ENCODE results near the gene C5orf46. TPM values are rescaled to one million over a fixed set of nuclear protein-coding genes. Genes with fewer than 3 reads are reported as not detected.

Gene C5orf46
- total and polyA plus RNA-seq, 2 donors (not counting 3 experiments of a cell fraction or from before 2014, with no cell fraction given): 0.66 TPM; not detected in 1

GRCh38 chr5:147918899-147919298 lies 12.6 kb upstream of the C5orf46 start:
- no TSS peak for BruUV-seq (replicated peaks)
- intact Hi-C loops (cut with micrococcal nuclease) (no loop called here), dilution Hi-C loops (cut with MboI; ENCODE audit: extremely low pct_ligation_motif_present, low sequenced_read_pairs) (no loop called here)
- H3K79me2 ChIP-seq (ENCODE audit: control insufficient read depth, insufficient read depth, low read length): no peaks in the 10 kb centered on the region
- H2AFZ ChIP-seq (ENCODE audit: low read depth, low read length): no peak overlapping the region
- H3K36me3 ChIP-seq (ENCODE audit: control insufficient read depth in 2 of 2, extremely low read depth in 1 of 2, insufficient read depth in 2 of 2, low read length in 2 of 2): no peaks in the 10 kb centered on the region
- H3K27me3 ChIP-seq (ENCODE audit: control insufficient read depth in 2 of 2, insufficient read depth in 2 of 2, low read length in 2 of 2): no peaks in the 10 kb centered on the region
- FAIRE-seq: no peak
- H3K27ac ChIP-seq (ENCODE audit: insufficient read depth, low read depth, low read length): no peak overlapping the region
- H3K9ac ChIP-seq (replicated peaks; ENCODE audit: extremely low read depth, insufficient read depth, low read length): no peak overlapping the region
- H3K4me3 ChIP-seq (replicated peaks in 1 of 3; ENCODE audit: insufficient read depth in 1 of 3, low read depth in 1 of 3, low read length in 3 of 3): no peak overlapping the region
- TF ChIP-seq CTCF (IDR thresholded peaks at IDR 0.05; ENCODE audit: extremely low read depth in 1 of 2, insufficient read depth in 1 of 2, low read depth in 1 of 2, low read length in 2 of 2) (no peak), POLR2AphosphoS5 (IDR thresholded peaks at IDR 0.05; ENCODE audit: insufficient read depth, low read depth, low read length) (no peak), JUN (IDR thresholded peaks at IDR 0.05; ENCODE audit: borderline replicate concordance, insufficient read depth, insufficient read length, low read depth) (no peak), EZH2 (IDR thresholded peaks at IDR 0.05; ENCODE audit: borderline replicate concordance, low read depth, low read length, severe bottlenecking) (no peak), GATA2 (IDR thresholded peaks at IDR 0.05; ENCODE audit: insufficient read depth, insufficient read length, low read depth, low read length) (no peak), FOS (IDR thresholded peaks at IDR 0.05; ENCODE audit: borderline replicate concordance, insufficient read depth, low read length) (no peak), MAX (IDR thresholded peaks at IDR 0.05; ENCODE audit: insufficient read depth, insufficient read length) (no peak), MYC (IDR thresholded peaks at IDR 0.05; ENCODE audit: low read depth, low read length) (no peak)
- no peak overlapping the region for H3K4me2 ChIP-seq (ENCODE audit: insufficient read depth, low read length)
- no peak for DNase-seq (ENCODE audit: low read depth, low spot score)
- ChIA-PET POLR2A (no interaction called here), CTCF (interaction anchor here (0.7 to 2.4 kb wide), 2 partner anchors 32 to 41 kb away, joined by 4 to 7 read pairs; no protein-coding TSS in a partner anchor)
- H3K9me1 ChIP-seq (replicated peaks; ENCODE audit: control insufficient read depth, extremely low read depth, insufficient read depth, low read length): no peaks in the 10 kb centered on the region
- H3K4me1 ChIP-seq (ENCODE audit: control insufficient read depth, extremely low read depth, insufficient read depth, low read length): peaks cover 4% of the 10 kb centered on the region
- no peaks in the 10 kb centered on the region for H3K9me3 ChIP-seq (replicated peaks; ENCODE audit: control insufficient read depth, insufficient read depth, low read length)
- no peaks in the 10 kb centered on the region for H4K20me1 ChIP-seq (replicated peaks; ENCODE audit: control insufficient read depth, extremely low read depth, insufficient read depth, low read length)

All from endothelial cell of umbilical vein (primary cell).